IPS-NIHi11 (cell line): ENCODE results near the gene ENTPD8.
"Not testable (repeated sequence)": the region's sequence is repeated elsewhere in the genome, so short reads cannot be mapped to it uniquely, and the experiment has no call there.

Experiments
- DNase-seq: peaks from one replicate; pipeline ENCODE4 v3.0.0; 2012; ENCODE audit warnings: mixed read lengths, low spot score

Gene ENTPD8

GRCh38 chr9:137394866-137395665, 46.1 kb downstream of the ENTPD8 start:
- no peak for DNase-seq

- DNase-seq, result no peak
Measured at GRCh38 chr9:137393176-137394150, 47.7 kb downstream of the ENTPD8 start.

- DNase-seq, result no peak
Measured at GRCh38 chr9:137392232-137393007, 48.7 kb downstream of the ENTPD8 start.

- DNase-seq, result peak; percentile 73
Measured at GRCh38 chr9:137391411-137391754, 49.8 kb downstream of the ENTPD8 start.

GRCh38 chr9:137390553-137391410, 50.4 kb downstream of the ENTPD8 start:
- no peak for DNase-seq

GRCh38 chr9:137389428-137389746, 51.8 kb downstream of the ENTPD8 start:
- DNase-seq, result no peak

GRCh38 chr9:137388589-137389427, 52.3 kb downstream of the ENTPD8 start:
- no peak for DNase-seq

- DNase-seq, result no peak
Measured at GRCh38 chr9:137387891-137388560, 53.1 kb downstream of the ENTPD8 start.

- DNase-seq, result no peak
Measured at GRCh38 chr9:137387114-137387890, 53.9 kb downstream of the ENTPD8 start.

GRCh38 chr9:137386507-137387113, 54.5 kb downstream of the ENTPD8 start:
- DNase-seq, result not testable (repeated sequence)

- no peak for DNase-seq
Measured at GRCh38 chr9:137385061-137385655, 56.0 kb downstream of the ENTPD8 start.
